GM12892 (cell line): ENCODE measurements around the gene FAT4.

ENCODE experiments used
- POLR2A ChIP-seq: IDR thresholded peaks from 2 replicates; pipeline ENCODE4 v1.6.1; 2011; ENCODE audit warnings: low read depth, low read length, control low read depth
- TAF1 ChIP-seq: IDR thresholded peaks from 2 replicates; pipeline ENCODE4 v1.6.1; 2011; ENCODE audit warnings: low read depth, mild to moderate bottlenecking, control low read depth, low read length, borderline replicate concordance

- TF ChIP-seq POLR2A (no peak), TAF1 (no peak)
Measured at GRCh38 chr4:125303821-125304220, 10.9 kb upstream of the FAT4 start.
